Measurements from ENCODE around the gene DPEP1.

The DPEP1 gene

GRCh38 chr16:89618109-89618998 is 4.9 kb downstream of the DPEP1 start:
- CTCF ChIA-PET = no interaction called here
- POLR2A ChIA-PET = interaction anchor here (0.6 kb wide), 1 partner anchor 12 kb away, joined by 4 read pairs; no protein-coding TSS in a partner anchor
- no peak for DNase-seq (ENCODE audit: extremely low spot score)
- no peak for TF ChIP-seq CTCF (IDR thresholded peaks at IDR 0.05; ENCODE audit: control extremely low read depth, extremely low read depth, low read depth, missing control alignments)

GRCh38 chr16:89619840-89620239 is 6.4 kb downstream of the DPEP1 start:
- no peak for DNase-seq (ENCODE audit: extremely low spot score)
- TF ChIP-seq CTCF (IDR thresholded peaks at IDR 0.05; ENCODE audit: control extremely low read depth, extremely low read depth, low read depth, missing control alignments) = no peak
- CTCF ChIA-PET = interaction anchor here (1.0 kb wide), 1 partner anchor 12 kb away, joined by 4 read pairs; no protein-coding TSS in a partner anchor

GRCh38 chr16:89620406-89620841 is 7.0 kb downstream of the DPEP1 start:
- no peak for DNase-seq (ENCODE audit: extremely low spot score)
- no peak for TF ChIP-seq CTCF (IDR thresholded peaks at IDR 0.05; ENCODE audit: control extremely low read depth, extremely low read depth, low read depth, missing control alignments)
- ChIA-PET CTCF (interaction anchor here (1.0 to 1.4 kb wide), 2 partner anchors 9 to 11 kb away, joined by 3 to 4 read pairs; no protein-coding TSS in a partner anchor), POLR2A (no interaction called here)

More at GRCh38 chr16:89619840-89620239, 6.4 kb downstream of the DPEP1 start:
- POLR2A ChIA-PET = no interaction called here

- no peak for TF ChIP-seq CTCF (IDR thresholded peaks at IDR 0.05; ENCODE audit: control extremely low read depth, extremely low read depth, low read depth, missing control alignments)
- DNase-seq (ENCODE audit: extremely low spot score) = no peak
- POLR2A ChIA-PET = no interaction called here
- CTCF ChIA-PET = interaction anchor here (1.4 kb wide), 1 partner anchor 10 kb away, joined by 3 read pairs; no protein-coding TSS in a partner anchor
Observed at GRCh38 chr16:89621136-89621697, 7.8 kb downstream of the DPEP1 start.

GRCh38 chr16:89621698-89622409 is 8.4 kb downstream of the DPEP1 start:
- DNase-seq (ENCODE audit: extremely low spot score) = no peak
- ChIA-PET POLR2A (no interaction called here), CTCF (interaction anchor here (1.4 kb wide), 1 partner anchor 11 kb away, joined by 3 read pairs; no protein-coding TSS in a partner anchor)
- no peak for TF ChIP-seq CTCF (IDR thresholded peaks at IDR 0.05; ENCODE audit: control extremely low read depth, extremely low read depth, low read depth, missing control alignments)
